H1 (cell line): ENCODE data around the gene ARHGAP8.

ENCODE experiments used
- EZH2 ChIP-seq: fragments of 200-600 bp; sonication (generic); IDR thresholded peaks from 2 replicates; pipeline ENCODE4 v1.7.1; 2012; ENCODE audit warnings: low read depth, mild to moderate bottlenecking, moderate library complexity, low read length, inconsistent platforms; ENCODE audit not compliant: severe bottlenecking
- GTF2F1 ChIP-seq: IDR thresholded peaks from 2 replicates; pipeline ENCODE4 v1.6.1; 2012; ENCODE audit warnings: low read depth, low read length, improper control_type of control experiment, borderline replicate concordance
- PHF8 ChIP-seq: fragments of 200-600 bp; sonication (generic); conservative IDR thresholded peaks from 2 replicates; pipeline ENCODE4 v1.7.1; 2012; ENCODE audit warnings: low read depth, mild to moderate bottlenecking, inconsistent platforms, low read length, moderate library complexity
- USF2 ChIP-seq: IDR thresholded peaks from 2 replicates; pipeline ENCODE4 v1.6.1; 2011; ENCODE audit warnings: low read length, improper control_type of control experiment
- YY1 ChIP-seq: IDR thresholded peaks from 2 replicates; pipeline ENCODE4 v1.6.1; 2011; ENCODE audit warnings: low read depth, mild to moderate bottlenecking, low read length

- no peak for TF ChIP-seq USF2
- no peak for TF ChIP-seq EZH2
- TF ChIP-seq PHF8, result no peak
- TF ChIP-seq YY1, result no peak
- no peak for TF ChIP-seq GTF2F1
Measured at GRCh38 chr22:44847380-44847779, 95.0 kb downstream of the ARHGAP8 start.
